BE2C (cell line): Measurements from ENCODE around the gene AMER1.
A peak's percentile ranks its signal among the peaks of the same experiment; 100 is the strongest.

ENCODE experiments used
- DNase-seq: peaks from one replicate; pipeline ENCODE4 v3.0.0-alpha.2; 2020
- H3K27me3 ChIP-seq: fragments of 250-450 bp; sonication (Bioruptor Pico); 2 replicates; pipeline ENCODE4 v1.5.1; 2020; ENCODE audit warnings: mild to moderate bottlenecking
- H3K36me3 ChIP-seq: fragments of 250-450 bp; sonication (Bioruptor Pico); 2 replicates; pipeline ENCODE4 v1.5.1; 2020; ENCODE audit warnings: mild to moderate bottlenecking
- H3K4me1 ChIP-seq: fragments of 250-450 bp; sonication (Bioruptor Pico); 2 replicates; pipeline ENCODE4 v1.5.1; 2020
- H3K4me3 ChIP-seq: 2 replicates; pipeline ENCODE4 v1.5.1; 2011; ENCODE audit warnings: low read depth, low read length
- H3K9me3 ChIP-seq: fragments of 250-450 bp; sonication (Bioruptor Pico); 2 replicates; pipeline ENCODE4 v1.5.1; 2020
- TF ChIP-seq, protein P1 (sequence below): IDR thresholded peaks from 2 replicates; pipeline ENCODE4 v1.5.1; 2012; ENCODE audit warnings: mild to moderate bottlenecking, low read depth, low read length

AMER1 gene

GRCh38 chrX:64188901-64189300 lies 16.6 kb downstream of the AMER1 start:
- H3K36me3 ChIP-seq: peaks cover 12% of the 10 kb centered on the region
- no peaks in the 10 kb centered on the region for H3K4me1 ChIP-seq
- DNase-seq: no peak
- no peaks in the 10 kb centered on the region for H3K27me3 ChIP-seq
- TF ChIP-seq, protein P1, sequence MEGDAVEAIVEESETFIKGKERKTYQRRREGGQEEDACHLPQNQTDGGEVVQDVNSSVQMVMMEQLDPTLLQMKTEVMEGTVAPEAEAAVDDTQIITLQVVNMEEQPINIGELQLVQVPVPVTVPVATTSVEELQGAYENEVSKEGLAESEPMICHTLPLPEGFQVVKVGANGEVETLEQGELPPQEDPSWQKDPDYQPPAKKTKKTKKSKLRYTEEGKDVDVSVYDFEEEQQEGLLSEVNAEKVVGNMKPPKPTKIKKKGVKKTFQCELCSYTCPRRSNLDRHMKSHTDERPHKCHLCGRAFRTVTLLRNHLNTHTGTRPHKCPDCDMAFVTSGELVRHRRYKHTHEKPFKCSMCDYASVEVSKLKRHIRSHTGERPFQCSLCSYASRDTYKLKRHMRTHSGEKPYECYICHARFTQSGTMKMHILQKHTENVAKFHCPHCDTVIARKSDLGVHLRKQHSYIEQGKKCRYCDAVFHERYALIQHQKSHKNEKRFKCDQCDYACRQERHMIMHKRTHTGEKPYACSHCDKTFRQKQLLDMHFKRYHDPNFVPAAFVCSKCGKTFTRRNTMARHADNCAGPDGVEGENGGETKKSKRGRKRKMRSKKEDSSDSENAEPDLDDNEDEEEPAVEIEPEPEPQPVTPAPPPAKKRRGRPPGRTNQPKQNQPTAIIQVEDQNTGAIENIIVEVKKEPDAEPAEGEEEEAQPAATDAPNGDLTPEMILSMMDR: no peak
- no peaks in the 10 kb centered on the region for H3K9me3 ChIP-seq
- H3K4me3 ChIP-seq: no peak overlapping the region

- H3K9me3 ChIP-seq: no peaks in the 10 kb centered on the region
- TF ChIP-seq, protein P1: no peak
- DNase-seq: no peak
- no peak overlapping the region for H3K4me3 ChIP-seq
- H3K4me1 ChIP-seq: no peaks in the 10 kb centered on the region
- H3K27me3 ChIP-seq: no peaks in the 10 kb centered on the region
- H3K36me3 ChIP-seq: peaks cover 12% of the 10 kb centered on the region
These were observed 17.8 kb downstream of the AMER1 start for GRCh38 chrX:64187762-64188150.

DNA sequence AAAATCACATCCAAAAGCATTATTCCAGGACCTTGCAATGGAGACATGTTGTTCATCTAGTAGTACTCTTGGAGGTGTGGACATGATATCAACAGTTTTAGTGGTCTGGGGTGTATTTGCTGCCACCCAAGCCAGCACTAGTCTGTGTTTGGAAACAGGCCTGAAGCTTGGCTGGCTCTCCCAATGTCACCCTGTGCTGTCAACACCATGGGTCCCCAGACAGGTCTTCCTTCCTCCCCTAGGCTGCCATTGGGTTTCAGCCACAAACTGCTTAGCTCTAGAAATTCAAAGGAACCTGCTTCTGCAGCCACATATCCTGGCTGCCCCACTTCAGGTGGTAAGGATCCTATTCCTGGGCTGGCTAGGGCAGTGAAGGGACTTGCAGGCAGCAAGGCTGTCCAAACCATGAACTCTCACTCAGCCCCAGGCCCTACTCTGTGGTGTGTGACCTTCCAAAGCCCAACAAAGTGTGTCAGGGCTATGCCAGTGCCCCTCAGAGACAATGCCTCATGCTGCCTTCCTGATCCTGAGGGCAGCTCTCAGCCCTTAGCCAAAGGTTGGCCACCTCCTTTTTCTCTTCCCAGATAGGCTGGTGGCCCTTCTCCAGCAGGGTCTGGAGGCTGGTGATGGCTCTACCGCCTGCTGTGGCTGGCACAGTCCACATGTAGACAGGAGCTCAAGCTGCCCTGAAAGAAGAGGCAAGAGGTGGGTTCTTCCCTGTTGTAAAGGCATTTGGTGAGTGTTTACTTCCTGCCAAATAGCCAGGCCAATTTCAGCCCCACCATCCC lies 18.3 kb downstream of the AMER1 start:
- TF ChIP-seq, protein P1: no peak
- Histone ChIP-seq H3K36me3 (peaks cover 9% of the 10 kb centered on the region), H3K27me3 (no peaks in the 10 kb centered on the region), H3K4me3 (no peak overlapping the region), H3K4me1 (no peaks in the 10 kb centered on the region), H3K9me3 (no peaks in the 10 kb centered on the region)
- no peak for DNase-seq

DNA sequence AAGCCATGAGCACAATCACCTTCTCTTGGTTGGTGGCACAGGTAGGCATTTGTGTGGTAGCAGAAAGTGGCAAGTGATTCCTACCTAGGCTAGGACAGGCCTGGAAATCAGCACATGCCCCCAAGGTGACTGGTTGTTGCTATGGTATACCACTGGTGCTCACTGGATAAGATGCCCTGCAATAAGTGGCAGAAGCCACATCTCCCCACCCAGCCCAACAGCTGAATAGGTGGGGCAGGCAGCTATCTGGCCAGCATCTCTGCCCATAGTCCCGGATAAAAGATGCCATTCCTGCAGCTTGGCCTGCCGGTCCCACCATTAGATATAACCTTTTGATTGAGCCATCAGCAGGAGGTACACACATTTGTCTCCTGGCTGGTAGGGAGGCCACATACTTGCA lies 21.1 kb downstream of the AMER1 start:
- Histone ChIP-seq H3K9me3 (no peaks in the 10 kb centered on the region), H3K4me1 (no peaks in the 10 kb centered on the region), H3K4me3 (no peak overlapping the region), H3K36me3 (no peaks in the 10 kb centered on the region), H3K27me3 (no peaks in the 10 kb centered on the region)
- TF ChIP-seq, protein P1: no peak
- DNase-seq: no peak

- Histone ChIP-seq H3K36me3 (no peaks in the 10 kb centered on the region), H3K4me3 (no peak overlapping the region), H3K4me1 (no peaks in the 10 kb centered on the region), H3K27me3 (no peaks in the 10 kb centered on the region), H3K9me3 (no peaks in the 10 kb centered on the region)
- TF ChIP-seq, protein P1: no peak
- peak; percentile 11 for DNase-seq
These were observed 23.3 kb downstream of the AMER1 start for GRCh38 chrX:64182208-64182607.

DNA sequence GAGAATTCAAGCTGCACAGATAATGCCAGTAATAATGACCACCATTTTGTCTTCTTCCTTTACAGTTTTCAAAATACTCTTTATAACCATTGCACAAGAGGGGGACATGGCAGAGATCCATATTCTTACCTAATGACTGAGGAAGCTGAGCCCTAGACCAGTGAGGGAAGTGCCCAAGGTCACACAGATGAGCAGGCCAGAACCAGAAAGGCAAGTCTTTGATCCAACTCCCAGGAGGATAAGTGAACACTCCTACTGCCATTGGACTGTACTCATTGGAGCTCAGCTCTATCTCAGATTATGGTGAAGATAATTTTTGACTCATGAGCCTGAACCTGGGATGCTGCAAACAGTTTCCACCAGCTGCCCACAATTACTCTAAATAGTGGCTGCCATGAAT lies 28.6 kb downstream of the AMER1 start:
- H3K4me1 ChIP-seq: no peaks in the 10 kb centered on the region; the same call in 1 of the 2 replicates
- H3K36me3 ChIP-seq: no peaks in the 10 kb centered on the region
- DNase-seq: peak; percentile 14
- TF ChIP-seq, protein P1: no peak
- no peaks in the 10 kb centered on the region for H3K9me3 ChIP-seq
- no peak overlapping the region for H3K4me3 ChIP-seq
- no peaks in the 10 kb centered on the region for H3K27me3 ChIP-seq
